ENCODE results near the gene BLACAT1.

Gene BLACAT1

GRCh38 chr1:205497351-205497750, 41.5 kb upstream of the BLACAT1 start:
- Histone ChIP-seq H3K4me3 (ENCODE audit: low read depth in 1 of 2, low read length in 2 of 2) (no peak overlapping the region), H3K9me3 (ENCODE audit: insufficient read depth, low read length, severe bottlenecking) (no peaks in the 10 kb centered on the region), H3K4me2 (ENCODE audit: insufficient read depth, low read length) (no peak overlapping the region), H3K79me2 (ENCODE audit: insufficient read depth, low read length) (no peaks in the 10 kb centered on the region), H3K4me1 (ENCODE audit: insufficient read depth, low read length) (no peaks in the 10 kb centered on the region), H2AFZ (ENCODE audit: low read depth, low read length) (no peak overlapping the region), H3K27me3 (ENCODE audit: insufficient read depth, low read length, poor library complexity) (peaks cover 12% of the 10 kb centered on the region), H3K36me3 (ENCODE audit: insufficient read depth, low read length) (no peaks in the 10 kb centered on the region), H3K27ac (ENCODE audit: low read length) (no peak overlapping the region), H4K20me1 (ENCODE audit: insufficient read depth, low read length) (no peaks in the 10 kb centered on the region; the same call in 1 of the 2 replicates), H3K9ac (ENCODE audit: low read depth, low read length) (no peak overlapping the region)
- TF ChIP-seq EZH2 (IDR thresholded peaks at IDR 0.05; ENCODE audit: borderline replicate concordance, low read depth, low read length, severe bottlenecking) (no peak), CTCF (IDR thresholded peaks at IDR 0.05; ENCODE audit: borderline replicate concordance, extremely low read depth, low read length, poor library complexity, severe bottlenecking) (no peak)
- DNase-seq (no peak), ATAC-seq (ENCODE audit: insufficient read depth, low read depth) (no peak)

GRCh38 chr1:205496661-205497060, 40.8 kb upstream of the BLACAT1 start:
- no peaks in the 10 kb centered on the region for H3K9me3 ChIP-seq (ENCODE audit: insufficient read depth, low read length, severe bottlenecking)
- H3K27me3 ChIP-seq (ENCODE audit: insufficient read depth, low read length, poor library complexity): peaks cover 17% of the 10 kb centered on the region
- TF ChIP-seq EZH2 (IDR thresholded peaks at IDR 0.05; ENCODE audit: borderline replicate concordance, low read depth, low read length, severe bottlenecking) (no peak), CTCF (IDR thresholded peaks at IDR 0.05; ENCODE audit: borderline replicate concordance, extremely low read depth, low read length, poor library complexity, severe bottlenecking) (no peak)
- no peaks in the 10 kb centered on the region for H3K36me3 ChIP-seq (ENCODE audit: insufficient read depth, low read length)
- H3K79me2 ChIP-seq (ENCODE audit: insufficient read depth, low read length): no peaks in the 10 kb centered on the region
- H3K27ac ChIP-seq (ENCODE audit: low read length): no peak overlapping the region
- no peak overlapping the region for H3K4me3 ChIP-seq (ENCODE audit: low read depth in 1 of 2, low read length in 2 of 2)
- no peak overlapping the region for H2AFZ ChIP-seq (ENCODE audit: low read depth, low read length)
- H3K4me2 ChIP-seq (ENCODE audit: insufficient read depth, low read length): no peak overlapping the region
- H3K4me1 ChIP-seq (ENCODE audit: insufficient read depth, low read length): no peaks in the 10 kb centered on the region
- no peak overlapping the region for H3K9ac ChIP-seq (ENCODE audit: low read depth, low read length)
- no peak for DNase-seq
- H4K20me1 ChIP-seq (ENCODE audit: insufficient read depth, low read length): peaks cover 3% of the 10 kb centered on the region; the same call in 1 of the 2 replicates
- ATAC-seq (ENCODE audit: insufficient read depth, low read depth): no peak

- Histone ChIP-seq H3K4me1 (ENCODE audit: insufficient read depth, low read length) (no peaks in the 10 kb centered on the region), H3K4me2 (ENCODE audit: insufficient read depth, low read length) (no peak overlapping the region), H3K9me3 (ENCODE audit: insufficient read depth, low read length, severe bottlenecking) (no peaks in the 10 kb centered on the region), H3K27me3 (ENCODE audit: insufficient read depth, low read length, poor library complexity) (peaks cover 28% of the 10 kb centered on the region), H3K27ac (ENCODE audit: low read length) (no peak overlapping the region), H3K9ac (ENCODE audit: low read depth, low read length) (no peak overlapping the region), H3K36me3 (ENCODE audit: insufficient read depth, low read length) (no peaks in the 10 kb centered on the region), H3K4me3 (ENCODE audit: low read depth in 1 of 2, low read length in 2 of 2) (no peak overlapping the region), H4K20me1 (ENCODE audit: insufficient read depth, low read length) (peaks cover 3% of the 10 kb centered on the region; the same call in 1 of the 2 replicates), H2AFZ (ENCODE audit: low read depth, low read length) (no peak overlapping the region), H3K79me2 (ENCODE audit: insufficient read depth, low read length) (no peaks in the 10 kb centered on the region)
- DNase-seq (no peak), ATAC-seq (ENCODE audit: insufficient read depth, low read depth) (no peak)
- TF ChIP-seq EZH2 (IDR thresholded peaks at IDR 0.05; ENCODE audit: borderline replicate concordance, low read depth, low read length, severe bottlenecking) (no peak), CTCF (IDR thresholded peaks at IDR 0.05; ENCODE audit: borderline replicate concordance, extremely low read depth, low read length, poor library complexity, severe bottlenecking) (no peak)
These were observed 39.5 kb upstream of the BLACAT1 start for GRCh38 chr1:205495237-205495823.
